HG03521 (cell line): ENCODE results near the gene HLA-DRA.
A peak's percentile ranks its signal among the peaks of the same experiment; 100 is the strongest.

Source experiments
- ATAC-seq: cut with Tn5 transposase; IDR thresholded peaks from one replicate; pipeline ENCODE4 v1.9.1; 2021; ENCODE audit warnings: mild to moderate bottlenecking, moderate library complexity; ENCODE audit not compliant: unreplicated experiment

Gene HLA-DRA

GRCh38 chr6:32473376-32474348 is 34.0 kb downstream of the HLA-DRA start:
- ATAC-seq, result peak; percentile 93

DNA sequence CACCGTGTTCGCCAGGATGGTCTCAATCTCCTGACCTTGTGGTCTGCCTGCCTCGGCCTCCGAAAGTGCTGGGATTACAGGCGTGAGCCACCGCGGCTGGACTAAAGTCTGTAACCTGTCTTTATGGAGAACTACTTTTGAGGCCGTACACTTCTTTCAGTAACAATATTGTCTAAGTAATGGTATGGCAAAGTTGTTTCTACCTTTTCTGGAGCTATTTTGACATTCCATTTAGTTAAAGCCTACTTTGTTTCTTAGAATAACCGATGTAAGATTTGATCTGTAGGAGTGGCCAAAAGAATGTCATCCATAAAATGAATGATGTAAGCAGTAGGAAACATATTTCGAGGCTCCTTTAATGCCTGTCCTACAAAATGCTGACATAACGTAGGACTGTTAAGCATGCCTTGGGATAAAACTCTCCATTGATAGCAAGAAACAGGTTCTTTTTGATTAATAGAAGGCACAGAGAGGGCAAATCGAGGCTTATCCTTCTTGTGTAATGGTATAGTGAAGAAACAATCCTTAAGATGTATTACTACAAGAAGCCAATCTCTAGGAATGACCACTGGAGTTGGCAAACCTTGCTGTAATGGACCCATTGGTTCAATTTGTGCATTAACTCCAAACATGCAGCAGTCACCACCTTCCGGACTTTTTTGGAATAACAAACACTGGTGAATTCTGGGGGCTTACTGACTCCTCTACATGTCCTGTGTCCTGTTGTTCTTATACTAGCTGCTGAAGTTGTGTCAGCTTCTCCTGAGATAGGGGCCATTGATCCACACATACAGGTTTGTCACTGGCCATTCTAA is 35.9 kb downstream of the HLA-DRA start:
- ATAC-seq, result no peak

- no peak for ATAC-seq
Measured at GRCh38 chr6:32483968-32484613, 44.4 kb downstream of the HLA-DRA start.

DNA sequence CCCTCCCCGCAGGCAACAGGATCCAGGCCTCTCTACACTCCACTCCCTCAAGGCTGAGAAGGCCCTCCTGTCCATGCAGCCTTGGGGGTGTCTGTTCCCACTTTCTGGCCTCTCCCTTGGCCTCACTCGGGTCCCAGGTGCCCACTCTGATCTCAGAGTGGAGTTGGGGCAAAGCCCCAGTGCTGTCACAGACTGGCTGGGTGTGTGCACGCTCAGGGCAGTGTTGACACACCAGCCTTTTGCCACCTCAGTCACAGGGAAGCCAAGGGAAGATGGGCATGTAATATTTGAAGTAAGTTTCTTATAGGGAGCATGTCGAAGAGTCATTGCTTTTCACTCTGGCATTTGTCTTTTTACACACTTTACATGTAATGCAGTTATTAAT is 44.9 kb downstream of the HLA-DRA start:
- ATAC-seq, result no peak

DNA sequence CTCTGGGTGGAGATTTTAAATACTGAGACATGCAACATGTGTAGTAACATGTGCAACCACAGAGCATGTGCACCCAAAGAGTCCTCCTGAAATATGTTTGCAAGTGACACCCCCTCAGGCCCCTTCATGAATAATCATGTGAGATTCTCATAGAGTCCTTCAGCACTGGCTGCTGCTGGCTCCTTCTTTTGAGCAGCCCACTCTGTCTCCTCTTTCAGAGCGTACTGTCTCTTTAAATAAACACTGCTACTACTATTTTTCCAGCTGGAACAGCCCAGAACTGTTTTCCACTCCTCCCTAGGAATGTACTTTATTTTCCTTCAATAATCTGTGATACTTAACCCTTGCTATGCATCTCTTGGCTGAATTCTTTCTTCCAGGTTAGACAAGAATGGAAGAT is 48.4 kb downstream of the HLA-DRA start:
- ATAC-seq, result no peak

DNA sequence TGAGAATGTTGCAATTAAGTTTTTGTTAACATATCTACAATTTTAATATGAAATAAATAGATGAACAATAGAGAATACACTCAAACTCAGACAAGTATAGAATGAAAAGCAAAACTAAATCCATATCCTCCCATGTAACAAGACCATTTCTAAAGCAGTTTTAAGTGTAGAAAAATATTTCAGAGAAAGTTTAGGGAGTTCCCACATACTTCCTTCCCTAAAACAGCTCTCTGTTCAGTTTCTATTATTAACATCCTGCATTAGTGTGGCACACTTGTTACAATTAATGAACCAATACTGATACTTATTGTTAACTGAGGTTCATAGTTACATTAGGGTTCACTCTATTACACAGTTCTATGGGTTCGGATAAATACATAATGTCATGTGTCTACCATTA is 52.0 kb downstream of the HLA-DRA start:
- ATAC-seq, result no peak

DNA sequence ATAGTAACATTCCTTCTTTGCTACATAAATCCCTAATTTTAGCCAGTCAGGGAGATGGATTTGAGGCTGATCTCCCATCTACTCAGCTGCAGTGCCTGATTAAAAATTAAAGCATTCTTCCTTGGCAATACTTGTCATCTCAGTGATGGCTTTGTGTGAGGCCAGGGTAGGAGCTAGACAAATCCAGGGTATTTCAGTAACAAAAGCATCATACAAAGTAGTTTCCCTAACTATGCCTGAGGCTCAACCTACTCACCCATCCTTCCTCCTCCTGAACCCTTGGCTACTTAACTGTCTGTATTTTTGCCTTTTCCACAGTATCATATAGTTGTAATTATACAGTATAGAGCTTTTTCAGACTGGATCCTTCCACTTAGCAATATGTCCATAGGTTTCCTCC is 52.7 kb downstream of the HLA-DRA start:
- no peak for ATAC-seq
